Embryonic facial prominence (tissue), 1 donor: ENCODE measurements around the gene EFNA2.
"Not testable (repeated sequence)": the region's sequence is repeated elsewhere in the genome, so short reads cannot be mapped to it uniquely, and the experiment has no call there.

ENCODE experiments used
- DNase-seq: peaks from one replicate; pipeline ENCODE4 v3.0.0-alpha.2; 2016; ENCODE audit errors: extremely low spot score

EFNA2 gene

GRCh38 chr19:1298235-1298634 lies 12.6 kb downstream of the EFNA2 start:
- no peak for DNase-seq

DNA sequence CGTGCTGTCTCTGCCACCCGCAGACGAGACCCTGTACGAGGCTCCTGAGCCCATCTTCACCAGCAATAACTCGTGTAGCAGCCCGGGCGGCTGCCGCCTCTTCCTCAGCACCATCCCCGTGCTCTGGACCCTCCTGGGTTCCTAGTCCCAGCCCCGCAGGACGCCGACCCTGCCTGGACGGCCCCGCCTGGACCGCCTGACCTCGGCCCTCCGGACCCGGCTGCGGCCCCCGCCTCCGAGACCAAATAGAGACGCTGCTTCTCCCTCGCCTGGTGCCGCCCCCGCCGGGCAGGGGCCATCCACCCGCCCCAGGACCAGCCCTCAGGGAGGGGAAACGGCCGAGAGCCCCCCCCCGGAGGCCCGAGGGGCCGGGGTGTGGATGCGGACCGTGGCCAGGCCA lies 14.1 kb downstream of the EFNA2 start:
- no peak for DNase-seq

- no peak for DNase-seq
Measured at GRCh38 chr19:1300744-1301490, 15.2 kb downstream of the EFNA2 start.

GRCh38 chr19:1302533-1303239 lies 17.0 kb downstream of the EFNA2 start:
- DNase-seq = no peak

DNA sequence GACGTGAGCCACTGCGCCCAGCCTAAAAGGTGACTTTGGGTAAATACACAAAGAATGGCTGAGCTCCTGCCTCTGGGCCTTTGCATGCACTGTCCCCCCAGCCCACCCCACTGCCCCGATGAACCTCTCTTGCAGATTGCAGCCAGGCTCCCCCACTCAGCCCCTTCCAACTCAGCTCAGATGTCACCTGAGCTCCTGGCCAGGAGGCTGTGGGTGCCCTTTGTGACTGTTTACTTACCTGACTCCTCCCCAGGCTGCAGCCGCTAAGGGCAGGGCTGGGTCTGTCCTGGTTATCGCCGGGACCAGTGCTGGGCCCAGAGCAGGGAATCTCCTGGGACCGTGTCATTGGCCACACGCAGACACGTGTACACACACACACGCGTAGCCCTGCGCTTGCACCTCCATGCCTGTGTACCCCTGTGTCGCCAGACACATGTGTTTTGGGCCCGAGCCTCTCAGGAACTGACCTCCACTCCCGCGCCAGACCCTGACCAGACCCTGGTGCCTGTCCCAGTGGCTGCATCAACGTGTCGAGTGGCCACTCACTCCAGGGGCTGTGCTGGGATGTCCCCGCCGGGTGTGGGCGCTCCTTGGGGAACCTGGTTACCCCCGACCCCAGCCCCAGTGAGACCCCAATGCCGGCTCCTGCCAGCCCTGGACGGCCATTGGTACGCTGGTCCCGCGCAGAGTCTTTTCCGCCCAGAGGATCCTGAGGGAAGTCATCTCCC lies 18.7 kb downstream of the EFNA2 start:
- DNase-seq = no peak

DNA sequence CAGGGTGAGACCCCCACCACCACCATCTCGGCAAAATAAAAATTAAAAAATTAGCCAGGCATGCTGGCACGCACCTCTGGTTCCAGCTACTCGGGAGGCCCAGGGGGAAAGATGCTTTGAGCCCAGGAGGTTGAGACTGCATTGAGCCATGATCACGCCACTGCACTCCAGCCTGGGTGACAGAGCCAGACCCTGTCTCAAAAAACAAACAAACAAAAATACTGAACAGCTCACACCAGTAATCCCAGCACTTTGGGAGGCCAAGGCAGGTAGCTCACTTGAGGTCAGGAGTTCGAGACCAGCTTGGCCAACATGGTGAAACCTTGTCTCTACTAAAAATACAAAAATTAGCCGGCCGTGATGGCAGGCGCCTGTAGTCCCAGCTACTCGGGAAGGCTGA lies 19.7 kb downstream of the EFNA2 start:
- not testable (repeated sequence) for DNase-seq

- no peak for DNase-seq
Measured at GRCh38 chr19:1307320-1307719, 21.6 kb downstream of the EFNA2 start.

DNA sequence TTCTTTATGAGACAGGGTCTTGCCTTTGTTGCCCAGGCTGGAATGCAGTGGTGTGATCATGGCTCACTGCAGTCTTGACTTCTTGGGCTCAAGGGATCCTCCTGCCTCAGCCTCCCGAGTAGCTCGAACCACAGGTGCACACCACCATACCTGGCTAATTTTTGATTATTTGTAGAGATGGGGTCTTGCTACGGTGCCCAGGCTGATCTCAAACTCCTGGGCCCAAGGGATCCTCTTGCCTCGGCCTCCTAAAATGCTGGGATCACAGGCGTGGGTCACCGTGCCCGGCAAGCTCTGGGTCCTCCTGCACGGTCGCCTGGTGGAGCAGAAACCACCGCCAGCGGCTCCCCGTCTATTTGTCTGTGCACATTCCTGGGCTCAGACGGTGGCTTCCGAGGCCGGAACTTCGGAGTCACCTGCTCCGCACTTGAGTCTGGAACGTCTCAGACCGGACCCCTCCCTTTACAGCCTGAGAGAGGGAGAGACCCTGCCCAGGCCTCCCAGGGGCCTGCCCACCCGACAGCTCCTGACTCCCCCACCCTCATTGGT lies 22.2 kb downstream of the EFNA2 start:
- DNase-seq = no peak

GRCh38 chr19:1308718-1309117 lies 23.0 kb downstream of the EFNA2 start:
- DNase-seq = no peak

DNA sequence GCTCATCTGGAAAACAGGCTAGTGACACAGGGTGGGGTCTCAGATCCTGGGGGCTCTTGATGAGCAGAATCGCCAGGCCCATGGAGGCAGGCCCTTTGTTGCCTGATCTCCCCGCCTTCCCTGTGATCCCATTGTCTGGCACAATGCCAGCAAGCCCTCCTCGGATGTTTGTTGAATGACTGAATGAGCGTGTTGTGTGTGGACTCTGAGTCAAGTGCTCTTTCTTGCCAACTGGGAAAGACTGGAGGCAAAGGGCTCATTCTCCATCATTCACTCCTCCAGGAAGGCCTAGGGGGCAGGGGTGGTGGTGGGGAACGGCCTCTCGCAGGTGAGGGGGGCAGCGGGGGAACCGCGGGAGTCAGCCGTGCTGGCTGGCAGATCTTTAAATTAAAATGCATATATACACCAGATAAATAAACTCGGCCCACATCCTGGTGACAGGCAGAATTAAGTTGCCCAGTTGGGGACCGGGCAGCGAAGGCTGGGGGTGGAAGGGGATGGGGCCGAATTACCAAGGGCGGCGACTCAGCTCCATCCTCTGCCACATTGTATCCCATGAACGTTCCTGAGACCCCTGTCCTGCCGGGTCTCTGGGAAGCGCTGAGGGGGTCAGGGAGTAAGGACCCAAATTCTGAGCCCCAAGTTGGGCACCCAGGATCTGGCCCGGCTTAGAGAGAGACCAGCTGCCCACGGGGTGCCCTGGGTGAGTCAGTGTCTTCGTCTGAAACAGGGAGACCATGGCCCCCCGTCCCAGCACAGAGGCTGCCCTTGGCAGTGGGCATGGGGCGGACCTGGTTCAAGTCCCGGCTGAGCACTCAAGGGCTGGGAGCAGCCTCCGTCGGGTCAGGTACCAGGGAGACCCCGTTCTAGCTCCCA lies 24.5 kb downstream of the EFNA2 start:
- DNase-seq = no peak

- DNase-seq = no peak
Measured at GRCh38 chr19:1310853-1311180, 25.1 kb downstream of the EFNA2 start.

DNA sequence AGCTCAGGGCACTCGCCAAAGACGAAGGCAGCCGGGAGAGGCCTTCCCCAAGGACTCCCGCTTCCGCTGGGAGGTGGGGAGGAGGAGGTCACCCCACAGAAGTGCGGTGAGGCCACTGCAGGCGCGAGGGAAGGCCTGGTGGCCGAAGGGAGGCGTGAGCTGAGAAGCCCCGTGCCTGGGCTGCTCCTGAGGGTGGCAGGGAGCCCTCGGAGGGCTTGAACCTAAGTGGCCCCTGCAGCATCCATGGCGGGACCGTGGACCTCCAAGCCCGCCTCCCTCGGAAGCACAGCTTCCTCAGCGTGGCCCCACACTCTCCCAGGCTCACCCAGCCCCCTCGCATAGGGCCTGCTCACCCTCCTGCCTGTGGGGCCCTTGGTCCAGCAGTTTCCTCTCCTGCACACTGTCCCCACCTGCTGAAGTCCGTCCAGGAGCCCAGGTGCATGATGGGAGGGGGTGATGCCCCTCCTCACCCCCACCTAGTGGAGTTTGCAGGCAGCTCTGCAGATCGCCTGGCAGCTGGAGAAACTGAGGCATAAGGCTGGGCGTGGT lies 25.9 kb downstream of the EFNA2 start:
- no peak for DNase-seq

- DNase-seq = no peak
Measured at GRCh38 chr19:1312767-1313694, 27.4 kb downstream of the EFNA2 start.

DNA sequence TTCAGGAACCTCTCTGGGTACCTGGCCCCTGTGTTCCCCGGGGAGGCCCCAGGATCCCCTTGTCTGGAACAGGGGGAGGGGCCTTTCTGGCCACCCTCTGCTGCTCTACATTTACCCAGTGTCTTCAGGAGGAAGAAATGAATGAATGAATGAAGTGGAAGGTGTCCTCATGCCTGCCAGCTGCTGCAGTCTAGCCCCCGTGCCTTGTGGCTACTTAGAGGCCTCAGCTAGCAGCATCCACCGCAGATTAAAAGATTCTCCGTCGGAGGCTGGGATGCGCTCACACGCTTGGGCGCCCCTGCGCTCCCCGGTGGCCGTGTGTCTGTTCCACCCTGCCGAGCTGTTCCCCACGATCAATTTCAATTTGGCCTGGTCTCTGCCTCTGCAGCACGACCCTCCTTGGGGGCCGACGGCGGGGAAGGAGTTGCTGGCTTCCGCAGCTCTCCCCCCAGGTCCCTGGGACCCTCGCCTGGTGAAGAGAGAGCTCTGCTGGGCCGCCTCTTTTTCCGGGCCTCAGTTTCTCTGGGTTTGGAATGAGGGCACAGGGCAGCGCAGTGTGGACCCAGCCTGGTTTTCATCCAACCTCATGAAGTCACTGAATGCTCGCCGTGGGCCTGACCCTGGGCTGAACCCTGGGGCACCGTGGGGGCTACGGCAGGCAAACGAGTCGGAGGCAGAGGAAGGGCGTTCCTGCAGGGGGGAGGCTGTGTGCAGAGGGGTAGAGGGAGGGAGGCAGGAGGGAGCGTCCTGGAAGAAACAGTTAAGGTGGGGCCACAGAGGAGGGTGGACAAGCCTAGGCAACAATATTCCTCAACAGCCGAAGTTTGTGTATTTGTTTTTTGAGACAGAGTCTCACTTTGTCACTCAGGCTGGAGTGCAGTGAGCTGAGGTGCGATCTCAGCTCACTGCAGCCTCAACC lies 28.3 kb downstream of the EFNA2 start:
- no peak for DNase-seq

GRCh38 chr19:1315470-1316166 lies 29.9 kb downstream of the EFNA2 start:
- no peak for DNase-seq

GRCh38 chr19:1316466-1316865 lies 30.8 kb downstream of the EFNA2 start:
- DNase-seq = no peak

DNA sequence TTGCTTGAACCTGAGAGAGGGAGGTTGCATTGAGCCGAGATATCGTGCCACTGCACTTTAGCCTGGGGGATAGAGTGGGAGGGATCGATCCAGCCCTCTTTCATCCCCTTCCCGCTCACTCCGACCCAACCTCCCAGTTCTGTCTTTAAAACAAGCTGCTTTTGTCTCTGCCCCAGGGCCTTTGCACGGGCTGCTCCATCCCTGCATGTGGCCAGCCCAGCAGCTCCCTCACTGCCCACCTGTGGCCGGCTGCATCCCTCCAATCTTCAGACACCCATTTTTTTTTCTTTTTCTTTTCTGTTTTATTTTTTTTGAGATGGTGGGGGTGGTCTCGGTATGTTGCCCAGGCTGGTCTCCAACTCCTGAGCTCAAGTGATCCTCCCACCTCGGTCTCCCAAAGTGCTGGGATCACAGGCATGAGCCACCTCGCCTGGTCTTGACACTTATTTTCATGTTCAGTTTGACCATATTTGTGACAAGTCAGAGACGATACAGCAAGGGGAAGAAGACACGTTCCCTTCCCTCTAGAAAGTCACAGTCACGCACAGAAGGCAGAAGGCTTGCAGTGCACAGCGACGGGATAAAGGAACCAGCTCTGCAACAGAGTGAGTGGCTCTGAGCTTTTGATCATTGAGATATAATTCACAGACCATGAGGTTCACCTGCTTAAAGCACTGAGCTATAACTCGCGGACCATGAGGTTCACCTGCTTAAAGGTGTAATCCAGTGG lies 31.8 kb downstream of the EFNA2 start:
- no peak for DNase-seq
